BJ (cell line): ENCODE results near the gene TELO2. TPM values are rescaled to one million over a fixed set of nuclear protein-coding genes. Genes with fewer than 3 reads are reported as not detected.

Experiments
- CTCF ChIA-PET: fragments of 350-600 bp; formaldehyde crosslinking; extraction: SDS; loops from one replicate; lab custom pipeline; 2021; ENCODE audit warnings: antibody characterized with exemption, inconsistent platforms; lab: Yijun Ruan, JAX
- POLR2A ChIA-PET: fragments of 300-600 bp; sonication (Branson Sonifier 250); formaldehyde crosslinking; extraction: SDS; loops from one replicate; lab custom pipeline; 2021; ENCODE audit warnings: antibody characterized with exemption; lab: Charles Lee
- DNase-seq: peaks from one replicate; pipeline ENCODE4 v3.0.0-alpha.2; 2011; ENCODE audit warnings: low read depth
- H3K27me3 ChIP-seq: 2 replicates; pipeline ENCODE4 v1.6.0; 2011; ENCODE audit warnings: low read length; ENCODE audit not compliant: control insufficient read depth, insufficient read depth
- H3K36me3 ChIP-seq: 2 replicates; pipeline ENCODE4 v1.5.1; 2011; ENCODE audit warnings: low read length; ENCODE audit not compliant: control insufficient read depth, insufficient read depth
- H3K4me3 ChIP-seq: 2 replicates; pipeline ENCODE4 v1.5.1; 2011; ENCODE audit warnings: low read depth, mild to moderate bottlenecking, control low read depth, low read length
- CTCF ChIP-seq: IDR thresholded peaks from 2 replicates; pipeline ENCODE4 v1.5.1; 2011; ENCODE audit warnings: low read depth, mild to moderate bottlenecking, control low read depth, inconsistent platforms, low read length, moderate library complexity; ENCODE audit not compliant: insufficient read depth
- polyA plus RNA-seq: library from polyadenylated mRNA; depleted of rRNA; stranded (reverse); fragments of >200 nt; gene quantifications from 2 replicates; pipeline ENCODE4 v1.2.3, GENCODE V29; 2011

The TELO2 gene
- polyA plus RNA-seq, 1 experiment = 15.9 TPM

- no peak for DNase-seq
- Histone ChIP-seq H3K27me3 (no peaks in the 10 kb centered on the region), H3K4me3 (no peak overlapping the region), H3K36me3 (peaks cover 30% of the 10 kb centered on the region)
- TF ChIP-seq CTCF = no peak
- ChIA-PET POLR2A (no interaction called here), CTCF (interaction anchor here (0.8 kb wide), 1 partner anchor 18 kb away, joined by 4 read pairs; no protein-coding TSS in a partner anchor)
Observed at GRCh38 chr16:1496464-1496863, 3.3 kb downstream of the TELO2 start.

- no peak overlapping the region for H3K4me3 ChIP-seq
- no peak for DNase-seq
- no peak for TF ChIP-seq CTCF
- ChIA-PET CTCF (interaction anchor here (0.8 kb wide), 1 partner anchor 17 kb away, joined by 4 read pairs; no protein-coding TSS in a partner anchor), POLR2A (no interaction called here)
- H3K27me3 ChIP-seq = no peaks in the 10 kb centered on the region
- peaks cover 35% of the 10 kb centered on the region for H3K36me3 ChIP-seq
Observed at GRCh38 chr16:1497014-1497598, 3.9 kb downstream of the TELO2 start.

GRCh38 chr16:1498899-1499676, 5.9 kb downstream of the TELO2 start:
- TF ChIP-seq CTCF = no peak
- DNase-seq = no peak
- Histone ChIP-seq H3K4me3 (no peak overlapping the region), H3K27me3 (no peaks in the 10 kb centered on the region), H3K36me3 (peaks cover 45% of the 10 kb centered on the region)
- POLR2A ChIA-PET = no interaction called here
- CTCF ChIA-PET = no interaction called here

GRCh38 chr16:1499756-1500464, 6.8 kb downstream of the TELO2 start:
- Histone ChIP-seq H3K36me3 (peaks cover 45% of the 10 kb centered on the region), H3K4me3 (no peak overlapping the region), H3K27me3 (no peaks in the 10 kb centered on the region)
- CTCF ChIA-PET = no interaction called here
- POLR2A ChIA-PET = no interaction called here
- TF ChIP-seq CTCF = no peak
- no peak for DNase-seq

- peaks cover 44% of the 10 kb centered on the region for H3K36me3 ChIP-seq
Observed at GRCh38 chr16:1500465-1501150, 7.4 kb downstream of the TELO2 start.

More at GRCh38 chr16:1500465-1501150, 7.4 kb downstream of the TELO2 start:
- DNase-seq = no peak
- CTCF ChIA-PET = interaction anchor here (1.0 kb wide), 1 partner anchor 15 kb away, joined by 3 read pairs; no protein-coding TSS in a partner anchor
- no peak for TF ChIP-seq CTCF
- Histone ChIP-seq H3K4me3 (no peak overlapping the region), H3K27me3 (no peaks in the 10 kb centered on the region)
- POLR2A ChIA-PET = no interaction called here
